HFFc6 (cell line): ENCODE results near the gene POT1. TPM values are rescaled to one million over a fixed set of nuclear protein-coding genes. Genes with fewer than 3 reads are reported as not detected.

ENCODE experiments used
- DNase-seq: peaks from one replicate; pipeline ENCODE4 v3.0.0-alpha.2; 2018
- H3K27ac Mint-ChIP-seq: 2 replicates; pipeline ENCODE4 v1.8.0; 2020; ENCODE audit warnings: mild to moderate bottlenecking, mixed read lengths
- H3K27me3 Mint-ChIP-seq: 2 replicates; pipeline ENCODE4 v1.8.0; 2021; ENCODE audit warnings: mild to moderate bottlenecking, moderate library complexity, mixed read lengths; ENCODE audit not compliant: insufficient read depth
- H3K36me3 Mint-ChIP-seq: 2 replicates; pipeline ENCODE4 v1.8.0; 2021; ENCODE audit warnings: low read depth, mixed read lengths
- H3K4me1 Mint-ChIP-seq: 2 replicates; pipeline ENCODE4 v1.8.0; 2020; ENCODE audit warnings: low read depth, mixed read lengths
- H3K4me3 Mint-ChIP-seq: 2 replicates; pipeline ENCODE4 v1.8.0; 2020; ENCODE audit warnings: mild to moderate bottlenecking, moderate library complexity, mixed read lengths
- H3K9me3 Mint-ChIP-seq: 2 replicates; pipeline ENCODE4 v1.8.0; 2020; ENCODE audit warnings: mild to moderate bottlenecking, mixed read lengths
- CTCF ChIP-seq: fragments of 200-600 bp; sonication (generic); IDR thresholded peaks from 2 replicates; pipeline ENCODE4 v1.5.0; 2021; ENCODE audit warnings: antibody characterized with exemption, mild to moderate bottlenecking
- total RNA-seq, 6 experiments: library from RNA; stranded (reverse); fragmentation: NEBNext Ultra II Directional; extraction: Animal tissue kit (Norgen Biotek cat#: 25700); gene quantifications; 2 replicates in 1 of 6; 3 replicates in 5 of 6; pipeline ENCODE4 v1.2.3, GENCODE V29; 2021

POT1 gene
- total RNA-seq, 6 experiments from 2014 or later: 10.8 to 16.0 (median 13.4) TPM

DNA sequence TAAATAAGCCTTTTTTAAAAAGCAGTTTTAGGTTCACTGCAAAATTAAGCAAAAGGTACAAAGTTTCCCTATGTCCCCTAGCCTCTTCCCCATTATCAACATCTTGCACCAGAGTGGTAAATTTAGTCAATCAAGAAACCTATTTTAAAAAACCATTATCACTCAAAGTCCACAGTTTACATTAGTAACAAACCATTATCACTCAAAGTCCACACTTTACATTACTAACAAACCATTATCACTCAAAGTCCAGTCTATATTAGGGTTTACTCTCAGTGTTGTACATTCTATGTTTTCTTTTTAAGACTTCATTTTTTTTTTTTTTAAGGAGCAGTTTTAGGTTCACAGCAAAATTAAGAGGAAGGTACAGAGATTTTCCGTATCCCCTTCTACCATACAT is 89.9 kb downstream of the POT1 start:
- TF ChIP-seq CTCF: no peak
- Mint-ChIP-seq H3K4me3 (no peak overlapping the region), H3K27ac (no peak overlapping the region), H3K27me3 (no peaks in the 10 kb centered on the region), H3K36me3 (peaks cover 3% of the 10 kb centered on the region; the same call in 1 of the 2 replicates), H3K9me3 (no peaks in the 10 kb centered on the region), H3K4me1 (no peaks in the 10 kb centered on the region)
- no peak for DNase-seq

DNA sequence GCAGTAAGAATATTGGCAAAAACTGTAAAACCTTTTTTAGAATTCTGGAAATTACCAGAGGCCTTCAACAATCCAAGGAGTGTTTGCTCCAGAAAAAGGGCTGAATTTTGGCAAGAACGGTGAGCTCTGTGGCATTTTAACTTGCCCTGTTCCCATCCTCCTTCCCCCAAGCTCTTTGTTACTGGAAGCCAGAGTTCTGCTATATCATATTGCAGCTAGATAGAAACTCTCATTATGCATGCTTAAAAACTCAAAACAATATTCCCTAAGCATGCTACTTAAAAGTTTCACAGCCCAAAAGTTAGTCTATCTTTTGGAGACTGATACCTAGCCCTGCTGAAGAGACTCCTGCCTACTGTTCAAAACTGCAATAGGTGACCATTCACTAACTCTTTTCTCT is 93.5 kb downstream of the POT1 start:
- no peaks in the 10 kb centered on the region for H3K27me3 Mint-ChIP-seq
- no peak for TF ChIP-seq CTCF
- no peak for DNase-seq
- H3K4me3 Mint-ChIP-seq: no peak overlapping the region
- H3K9me3 Mint-ChIP-seq: no peaks in the 10 kb centered on the region
- H3K4me1 Mint-ChIP-seq: no peaks in the 10 kb centered on the region
- H3K27ac Mint-ChIP-seq: no peak overlapping the region
- peaks cover 9% of the 10 kb centered on the region for H3K36me3 Mint-ChIP-seq

GRCh38 chr7:124818807-124819206 is 110.8 kb downstream of the POT1 start:
- no peak for TF ChIP-seq CTCF
- Mint-ChIP-seq H3K4me3 (no peak overlapping the region), H3K9me3 (no peaks in the 10 kb centered on the region), H3K27me3 (no peaks in the 10 kb centered on the region), H3K27ac (no peak overlapping the region), H3K4me1 (no peaks in the 10 kb centered on the region), H3K36me3 (no peaks in the 10 kb centered on the region)
- DNase-seq: no peak

DNA sequence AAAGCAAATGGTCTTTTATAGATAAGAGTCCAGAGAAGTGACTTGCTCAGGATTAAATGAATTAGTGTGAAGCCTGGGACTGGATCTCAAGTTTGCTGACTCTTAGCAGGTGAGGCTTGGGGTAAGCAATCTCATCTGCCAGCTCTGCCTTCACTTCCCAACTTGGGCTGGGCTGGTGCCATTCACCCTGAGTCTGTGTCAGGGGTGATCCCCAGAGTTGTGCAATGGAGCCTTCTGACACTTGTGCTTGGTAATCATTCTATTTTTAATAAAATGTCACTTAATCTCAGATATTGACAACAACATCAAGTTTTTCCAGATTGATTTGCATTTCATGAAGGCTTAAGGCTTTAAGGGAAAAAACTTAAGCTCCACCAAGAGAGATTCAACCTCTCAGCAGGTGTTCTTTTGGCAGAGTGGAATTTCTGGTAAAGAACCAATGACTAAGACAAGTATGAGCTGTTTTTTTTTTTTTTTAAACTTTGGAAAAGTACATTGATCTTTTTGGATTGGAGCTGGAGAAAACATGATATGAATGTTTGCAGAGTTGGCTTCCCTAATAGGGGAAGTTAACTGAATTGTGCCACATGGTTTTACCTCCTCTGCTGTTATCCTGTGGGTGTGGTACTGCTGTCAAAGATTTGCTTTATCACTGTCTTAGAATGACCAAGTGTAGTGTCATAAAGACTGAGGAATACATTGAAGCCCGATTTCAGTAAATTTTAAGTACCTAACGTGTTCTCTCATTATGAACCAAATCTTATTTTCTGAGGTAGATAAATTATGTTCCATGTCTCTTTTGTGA is 115.4 kb downstream of the POT1 start:
- no peak for TF ChIP-seq CTCF
- DNase-seq: no peak
- H3K27me3 Mint-ChIP-seq: no peaks in the 10 kb centered on the region
- H3K36me3 Mint-ChIP-seq: no peaks in the 10 kb centered on the region
- H3K4me3 Mint-ChIP-seq: no peak overlapping the region
- no peaks in the 10 kb centered on the region for H3K9me3 Mint-ChIP-seq
- no peak overlapping the region for H3K27ac Mint-ChIP-seq
- H3K4me1 Mint-ChIP-seq: no peaks in the 10 kb centered on the region

- Mint-ChIP-seq H3K27ac (no peak overlapping the region), H3K4me3 (no peak overlapping the region), H3K27me3 (no peaks in the 10 kb centered on the region), H3K9me3 (no peaks in the 10 kb centered on the region), H3K4me1 (no peaks in the 10 kb centered on the region), H3K36me3 (no peaks in the 10 kb centered on the region)
- no peak for DNase-seq
- no peak for TF ChIP-seq CTCF
Observed at GRCh38 chr7:124812764-124813163, 116.9 kb downstream of the POT1 start.
